Suprapubic skin (tissue), 4 donors: ENCODE measurements around the gene COX4I2.

Experiments used
- EP300 ChIP-seq: sonication (generic); formaldehyde crosslinking; IDR thresholded peaks from one replicate; pipeline ENCODE4 v1.6.1; 2017; ENCODE audit warnings: antibody characterized with exemption
- POLR2A ChIP-seq, 2 donors: fragments of 450-650 bp; IDR thresholded peaks; one replicate each; pipeline ENCODE4 v1.6.1; 2017; ENCODE audit warnings: antibody characterized with exemption in 2 of 2, mild to moderate bottlenecking in 2 of 2, moderate library complexity in 2 of 2
- POLR2AphosphoS5 ChIP-seq, 3 donors: sonication (generic); formaldehyde crosslinking; IDR thresholded peaks; one replicate each; pipeline ENCODE4 v1.6.1; 2017; ENCODE audit warnings: antibody characterized with exemption in 3 of 3
- TF ChIP-seq, protein P1 (sequence below), 2 donors: fragments of 200-600 bp in 1 of 2; fragments of 450-650 bp in 1 of 2; sonication (generic) in 1 of 2; IDR thresholded peaks; one replicate each; pipeline ENCODE4 v1.5.1; 2016 to 2019; ENCODE audit warnings: antibody characterized with exemption in 2 of 2, mild to moderate bottlenecking in 1 of 2, moderate library complexity in 1 of 2

DNA sequence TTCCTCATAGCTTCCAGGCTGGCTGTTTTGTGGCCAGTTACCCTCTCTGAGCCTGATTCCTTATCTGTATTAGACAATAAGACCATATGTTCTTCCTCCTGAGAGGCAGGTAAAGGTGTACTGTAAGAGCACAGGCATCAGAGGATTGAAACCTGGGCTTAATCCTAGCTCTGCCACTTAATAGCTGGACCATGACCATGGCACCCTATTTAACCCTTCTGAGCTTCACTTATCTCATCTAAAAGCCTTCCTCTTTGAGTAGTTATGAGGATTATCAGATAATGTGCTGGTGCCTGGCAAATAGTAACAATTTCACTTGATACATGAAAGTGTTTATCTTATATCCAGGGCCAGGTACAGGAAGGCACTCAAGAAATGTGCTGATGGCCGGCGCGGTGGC lies 50.1 kb downstream of the COX4I2 start:
- TF ChIP-seq POLR2A (IDR thresholded peaks at IDR 0.05) (no peak), EP300 (no peak), POLR2AphosphoS5 (IDR thresholded peaks at IDR 0.05) (no peak)
- TF ChIP-seq, protein P1, sequence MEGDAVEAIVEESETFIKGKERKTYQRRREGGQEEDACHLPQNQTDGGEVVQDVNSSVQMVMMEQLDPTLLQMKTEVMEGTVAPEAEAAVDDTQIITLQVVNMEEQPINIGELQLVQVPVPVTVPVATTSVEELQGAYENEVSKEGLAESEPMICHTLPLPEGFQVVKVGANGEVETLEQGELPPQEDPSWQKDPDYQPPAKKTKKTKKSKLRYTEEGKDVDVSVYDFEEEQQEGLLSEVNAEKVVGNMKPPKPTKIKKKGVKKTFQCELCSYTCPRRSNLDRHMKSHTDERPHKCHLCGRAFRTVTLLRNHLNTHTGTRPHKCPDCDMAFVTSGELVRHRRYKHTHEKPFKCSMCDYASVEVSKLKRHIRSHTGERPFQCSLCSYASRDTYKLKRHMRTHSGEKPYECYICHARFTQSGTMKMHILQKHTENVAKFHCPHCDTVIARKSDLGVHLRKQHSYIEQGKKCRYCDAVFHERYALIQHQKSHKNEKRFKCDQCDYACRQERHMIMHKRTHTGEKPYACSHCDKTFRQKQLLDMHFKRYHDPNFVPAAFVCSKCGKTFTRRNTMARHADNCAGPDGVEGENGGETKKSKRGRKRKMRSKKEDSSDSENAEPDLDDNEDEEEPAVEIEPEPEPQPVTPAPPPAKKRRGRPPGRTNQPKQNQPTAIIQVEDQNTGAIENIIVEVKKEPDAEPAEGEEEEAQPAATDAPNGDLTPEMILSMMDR (IDR thresholded peaks at IDR 0.05) = no peak
